NCI-H1105 (cell line): ENCODE results near the gene TMEM92.
"Not testable (repeated sequence)": the region's sequence is repeated elsewhere in the genome, so short reads cannot be mapped to it uniquely, and the experiment has no call there.

Experiments
- DNase-seq: peaks from one replicate; lab custom pipeline; 2025; lab: John Stamatoyannopoulos, UW

The TMEM92 gene

GRCh38 chr17:50301891-50302584 is 27.8 kb downstream of the TMEM92 start:
- no peak for DNase-seq

DNA sequence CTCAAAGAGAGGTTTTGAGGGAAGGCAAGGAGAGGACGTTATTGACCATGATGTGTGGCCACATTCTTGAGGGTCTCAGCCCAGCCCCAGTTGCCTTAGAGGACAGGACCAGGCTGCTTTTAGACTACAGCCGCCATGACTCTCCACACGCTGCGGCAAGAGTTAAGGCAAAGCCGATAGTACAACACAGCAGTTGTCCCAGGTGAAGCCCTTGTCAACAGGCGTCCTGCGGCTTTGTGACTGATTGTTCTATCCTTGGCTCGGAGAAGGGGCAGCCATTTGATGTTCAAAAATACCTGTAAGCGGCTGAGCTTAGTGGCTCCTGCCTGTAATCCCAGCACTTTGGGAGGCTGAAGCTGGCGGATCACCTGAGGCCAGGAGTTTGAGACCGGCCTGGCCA is 28.8 kb downstream of the TMEM92 start:
- DNase-seq = no peak

- no peak for DNase-seq
Measured at GRCh38 chr17:50303596-50303995, 29.3 kb downstream of the TMEM92 start.

- no peak for DNase-seq
Measured at GRCh38 chr17:50304781-50305404, 30.6 kb downstream of the TMEM92 start.

DNA sequence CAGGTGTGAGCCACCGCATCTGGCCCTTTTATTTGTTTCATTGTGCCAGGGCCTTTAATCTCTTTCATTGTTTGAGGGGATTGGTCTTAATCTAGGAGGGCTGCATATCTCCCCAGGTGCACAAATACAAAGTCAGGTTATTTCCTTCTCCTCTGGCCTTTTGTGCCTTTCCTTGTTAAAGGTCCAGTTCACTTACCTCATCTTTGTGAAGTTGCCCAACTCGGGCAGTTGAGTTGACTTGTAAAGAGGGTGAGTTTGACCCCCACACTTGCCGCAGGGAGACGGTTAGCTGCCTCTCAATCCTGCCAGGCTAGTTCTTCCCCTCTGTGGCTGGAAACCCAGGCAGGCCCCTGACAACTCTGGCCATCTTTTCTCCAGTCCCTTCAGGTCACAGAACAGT is 33.4 kb downstream of the TMEM92 start:
- DNase-seq = no peak

DNA sequence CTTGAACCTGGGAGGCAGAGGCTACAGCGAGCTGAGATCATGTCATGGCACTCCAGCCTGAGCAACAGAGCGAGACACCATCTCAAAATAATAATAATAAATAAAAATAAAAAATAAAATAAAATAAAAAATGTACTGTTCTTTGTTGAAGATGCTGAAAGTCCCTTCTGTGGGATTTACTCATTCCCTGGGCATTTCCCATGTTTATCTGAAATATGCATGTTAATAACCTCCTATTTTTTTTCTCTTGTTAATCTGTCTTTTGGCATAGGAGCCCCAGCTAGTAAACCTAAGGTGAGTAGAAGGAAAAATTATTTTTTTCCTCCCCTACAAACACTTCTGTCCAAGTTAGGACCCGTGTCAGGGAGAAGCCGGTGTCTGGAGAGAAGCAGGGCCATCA is 34.4 kb downstream of the TMEM92 start:
- DNase-seq = no peak

DNA sequence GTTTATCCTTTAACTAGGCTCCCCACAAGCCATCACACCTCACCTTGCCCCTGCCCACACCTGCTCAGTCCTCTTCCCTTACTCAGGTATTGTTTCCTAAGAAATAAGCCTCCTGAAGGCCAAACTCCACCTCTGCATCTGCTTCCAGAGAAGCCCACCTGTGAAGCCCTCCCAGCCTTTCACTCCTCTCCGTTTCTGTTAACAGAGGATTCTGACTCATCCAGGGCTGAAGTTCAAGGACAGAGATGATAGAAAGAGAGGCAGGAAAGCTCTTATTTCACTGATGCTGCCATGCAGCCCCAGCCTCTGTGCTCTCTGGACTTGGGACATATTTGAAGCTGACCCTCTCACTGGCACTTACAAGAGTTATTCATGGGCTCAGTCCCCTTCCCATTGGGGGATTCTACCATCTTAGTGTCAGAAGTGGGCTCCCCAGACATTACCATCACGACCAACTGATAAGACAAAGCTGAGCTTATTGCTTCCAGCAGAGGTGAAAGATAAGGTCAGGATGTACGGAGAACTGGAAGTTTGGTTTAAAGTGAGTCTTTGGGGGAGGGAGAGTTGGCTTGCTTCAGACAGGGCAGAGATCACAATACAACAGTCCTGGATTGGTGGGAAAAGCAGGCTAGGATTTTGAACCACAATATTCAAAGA is 36.3 kb downstream of the TMEM92 start:
- DNase-seq = no peak

GRCh38 chr17:50311112-50311460 is 36.8 kb downstream of the TMEM92 start:
- DNase-seq = no peak

GRCh38 chr17:50311483-50311882 is 37.2 kb downstream of the TMEM92 start:
- no peak for DNase-seq

DNA sequence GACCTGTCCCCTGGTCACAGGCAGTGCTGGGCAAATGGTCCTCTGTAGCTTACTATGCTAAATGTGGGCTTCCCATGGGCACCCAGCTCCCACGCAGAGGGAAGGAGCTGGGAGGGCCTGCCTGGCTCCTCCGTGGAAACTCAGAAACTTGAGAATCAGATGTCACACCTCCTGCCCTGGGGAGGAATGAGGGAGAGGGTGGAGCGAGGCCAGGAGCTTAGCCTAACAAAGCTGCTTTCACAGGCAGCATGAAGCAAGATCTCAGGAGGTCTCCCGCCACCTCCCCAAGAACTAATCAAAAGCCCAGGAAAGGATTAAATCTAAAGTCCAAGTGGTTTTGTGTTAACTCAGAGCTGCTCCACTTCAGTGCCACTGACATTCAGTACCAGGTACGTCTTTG is 38.0 kb downstream of the TMEM92 start:
- no peak for DNase-seq

- no peak for DNase-seq
Measured at GRCh38 chr17:50314456-50315011, 40.3 kb downstream of the TMEM92 start.

- no peak for DNase-seq
Measured at GRCh38 chr17:50316016-50316587, 41.8 kb downstream of the TMEM92 start.

GRCh38 chr17:50316660-50317059 is 42.4 kb downstream of the TMEM92 start:
- not testable (repeated sequence) for DNase-seq

- no peak for DNase-seq
Measured at GRCh38 chr17:50317121-50317520, 42.9 kb downstream of the TMEM92 start.

DNA sequence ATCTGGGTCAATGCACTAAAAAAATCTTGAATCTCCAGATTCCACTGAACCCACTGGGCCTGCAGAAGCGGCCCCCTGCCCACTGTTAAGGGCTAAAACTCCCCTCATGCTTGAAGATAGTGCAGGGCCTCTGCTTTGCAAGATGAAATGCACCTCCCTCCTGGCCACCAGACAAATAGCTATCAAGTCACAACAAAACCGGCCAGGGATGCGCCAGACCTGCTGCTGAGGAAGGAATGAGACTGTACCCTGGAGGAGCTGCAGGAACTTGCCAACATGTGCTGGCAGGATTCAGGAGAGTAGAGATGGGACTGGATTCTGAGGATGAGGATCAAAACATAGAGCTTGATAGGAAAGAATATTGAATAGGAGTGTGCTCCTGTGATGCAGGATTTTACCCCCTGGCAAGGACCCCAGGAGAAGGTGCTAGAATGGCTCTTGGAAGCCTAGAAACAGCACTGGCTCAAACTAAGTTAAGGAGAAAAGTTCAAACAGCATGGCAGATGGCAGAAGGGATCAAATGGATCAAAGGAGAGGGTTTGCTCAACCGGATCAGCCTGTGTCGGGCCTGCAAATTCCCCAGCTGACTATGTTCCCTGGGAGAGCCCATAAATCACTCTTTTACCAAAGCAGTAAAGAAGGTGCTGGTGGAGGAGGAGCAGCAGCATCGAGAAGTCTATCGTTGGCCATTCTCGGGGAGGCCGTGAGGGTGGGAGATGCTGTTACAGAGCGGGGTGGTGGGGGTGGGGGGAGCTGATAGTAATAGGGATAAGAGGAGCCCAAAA is 44.4 kb downstream of the TMEM92 start:
- DNase-seq = no peak

GRCh38 chr17:50319306-50320004 is 45.2 kb downstream of the TMEM92 start:
- no peak for DNase-seq

DNA sequence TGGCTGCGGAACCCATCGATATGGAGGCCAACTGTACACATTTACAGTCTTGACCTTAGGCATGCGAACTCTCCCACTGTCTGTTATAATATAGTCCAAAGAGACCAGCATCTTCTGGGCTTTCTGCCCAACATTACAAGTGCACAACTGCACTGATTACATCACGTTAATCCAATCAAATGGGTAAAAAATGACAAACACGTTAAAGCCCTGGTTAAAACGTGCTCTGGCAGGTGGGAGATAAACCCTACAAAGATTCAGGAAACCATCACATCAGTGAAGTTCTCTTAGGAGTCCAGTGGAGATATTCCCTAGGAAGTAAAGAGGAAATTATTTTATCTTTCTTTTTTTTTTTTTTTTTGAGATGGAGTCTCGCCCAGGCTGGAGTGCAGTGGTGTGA is 48.0 kb downstream of the TMEM92 start:
- no peak for DNase-seq

DNA sequence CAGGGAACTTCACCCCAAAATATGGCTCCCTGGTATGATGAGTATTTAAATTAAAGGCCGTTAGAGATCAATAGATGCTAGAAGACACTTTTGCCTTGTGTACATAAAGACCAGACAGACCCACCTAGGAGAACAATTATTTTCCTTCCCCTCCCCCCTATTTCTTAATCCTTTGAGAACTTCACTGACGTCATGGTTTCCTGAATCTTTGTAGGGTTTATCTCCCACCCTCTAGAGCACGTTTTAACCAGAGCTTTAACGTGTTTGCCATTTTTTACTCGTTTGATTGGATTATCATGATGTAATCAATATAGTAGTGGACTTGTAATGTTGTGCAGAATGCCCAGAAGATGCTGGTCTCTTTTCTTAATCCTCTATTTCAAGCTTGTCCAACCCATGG is 48.8 kb downstream of the TMEM92 start:
- no peak for DNase-seq

GRCh38 chr17:50325906-50326305 is 51.6 kb downstream of the TMEM92 start:
- no peak for DNase-seq

DNA sequence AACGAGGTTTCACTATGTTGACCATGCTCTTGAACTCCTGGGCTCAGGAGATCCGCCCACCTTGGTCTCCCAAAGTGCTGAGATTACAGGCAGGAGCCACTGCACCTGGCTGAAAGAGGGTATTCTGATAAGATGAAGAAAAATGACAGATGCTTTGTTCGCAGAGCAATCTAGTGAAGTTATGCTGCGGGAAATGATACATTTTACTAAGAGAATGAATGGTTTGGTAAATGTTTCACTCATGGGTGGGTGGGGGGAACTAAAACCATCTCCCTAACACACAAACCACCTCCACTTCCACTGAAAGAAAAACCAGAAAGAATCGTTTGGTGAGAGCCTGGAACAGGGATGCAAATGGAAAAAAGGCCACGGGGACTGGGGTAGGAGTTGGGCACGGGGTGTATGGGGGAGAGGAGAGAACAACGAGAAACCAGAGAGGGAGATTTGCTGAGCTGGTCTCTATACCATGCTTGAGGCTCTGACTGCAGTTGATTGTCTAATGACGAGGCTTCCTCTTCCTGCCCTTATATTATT is 52.6 kb downstream of the TMEM92 start:
- no peak for DNase-seq
